Keratinocyte (primary cell): ENCODE measurements around the gene ARFIP1. TPM values are rescaled to one million over a fixed set of nuclear protein-coding genes. Genes with fewer than 3 reads are reported as not detected.

ENCODE experiments used
- DNase-seq: peaks from one replicate; pipeline ENCODE4 v3.0.0-alpha.2; 2011; ENCODE audit warnings: low read depth, missing footprints, low spot score
- FAIRE-seq: peaks from 2 replicates; lab custom pipeline; 2011; peaks lifted over from hg19 to GRCh38; lab: Jason Lieb, UNC
- H2AFZ ChIP-seq: 2 replicates; pipeline ENCODE4 v1.6.0; 2012; ENCODE audit warnings: low read length, control low read depth, inconsistent platforms; ENCODE audit not compliant: control insufficient read depth
- H3K27ac ChIP-seq: 2 replicates; pipeline ENCODE4 v1.5.1; 2011; ENCODE audit warnings: low read length; ENCODE audit not compliant: control insufficient read depth, insufficient read depth
- H3K27me3 ChIP-seq: 3 replicates; pipeline ENCODE4 v1.6.0; 2011; ENCODE audit warnings: low read length; ENCODE audit not compliant: control insufficient read depth, insufficient read depth; ENCODE audit errors: extremely low read depth
- H3K36me3 ChIP-seq, 2 experiments: 2 replicates in 1 of 2; 3 replicates in 1 of 2; pipeline ENCODE4 v1.5.1; 2011; ENCODE audit warnings: low read length in 2 of 2, mild to moderate bottlenecking in 1 of 2; ENCODE audit not compliant: control insufficient read depth in 2 of 2, insufficient read depth in 2 of 2; ENCODE audit errors: extremely low read depth in 1 of 2
- H3K4me1 ChIP-seq: 3 replicates; pipeline ENCODE4 v1.5.1; 2011; ENCODE audit warnings: low read length; ENCODE audit not compliant: control insufficient read depth, insufficient read depth; ENCODE audit errors: extremely low read depth
- H3K4me2 ChIP-seq: 3 replicates; pipeline ENCODE4 v1.6.0; 2011; ENCODE audit warnings: low read depth, low read length; ENCODE audit not compliant: control insufficient read depth, insufficient read depth; ENCODE audit errors: extremely low read depth
- H3K4me3 ChIP-seq, 3 experiments: fragments of 200-600 bp in 1 of 3; sonication (generic) in 1 of 3; 2 replicates in 2 of 3; 3 replicates in 1 of 3; pipeline ENCODE4 v1.5.1; 2011 to 2016; ENCODE audit warnings: low read length in 3 of 3, mild to moderate bottlenecking in 3 of 3, control low read depth in 2 of 3, inconsistent platforms in 1 of 3, low read depth in 1 of 3, mixed read lengths in 1 of 3, mixed run types in 1 of 3, moderate library complexity in 1 of 3; ENCODE audit not compliant: control insufficient read depth in 2 of 3, insufficient read depth in 2 of 3; ENCODE audit errors: extremely low read depth in 1 of 3
- H3K79me2 ChIP-seq: 2 replicates; pipeline ENCODE4 v1.6.0; 2012; ENCODE audit warnings: low read length; ENCODE audit not compliant: control insufficient read depth, insufficient read depth
- H3K9ac ChIP-seq: 3 replicates; pipeline ENCODE4 v1.6.0; 2011; ENCODE audit warnings: low read length; ENCODE audit not compliant: control insufficient read depth, insufficient read depth; ENCODE audit errors: extremely low read depth
- H3K9me1 ChIP-seq: 3 replicates; pipeline ENCODE4 v1.6.0; 2011; ENCODE audit warnings: low read length; ENCODE audit not compliant: control insufficient read depth, insufficient read depth; ENCODE audit errors: extremely low read depth
- H3K9me3 ChIP-seq: 2 replicates; pipeline ENCODE4 v1.5.1; 2012; ENCODE audit warnings: low read depth, low read length; ENCODE audit not compliant: control insufficient read depth
- H4K20me1 ChIP-seq: 3 replicates; pipeline ENCODE4 v1.6.0; 2011; ENCODE audit warnings: low read length; ENCODE audit not compliant: control insufficient read depth, insufficient read depth; ENCODE audit errors: extremely low read depth
- EZH2 ChIP-seq: IDR thresholded peaks from one replicate; pipeline ENCODE4 v1.6.1; 2012; ENCODE audit warnings: inconsistent platforms, mild to moderate bottlenecking, low read length, moderate library complexity
- dilution Hi-C: fragments of 300-500 bp; cut with MboI; formaldehyde crosslinking; loops from one replicate; pipeline ENCODE4 v1.7.0; 2020; ENCODE audit warnings: low sequenced_read_pairs; ENCODE audit not compliant: extremely low pct_ligation_motif_present
- polyA plus RNA-seq, 5 experiments: library from polyadenylated mRNA; depleted of rRNA in 3 of 5; stranded (reverse) in 3 of 5; stranded (forward) in 1 of 5; unstranded in 1 of 5; fragments of >200 nt; gene quantifications; 1 replicate in 1 of 5; 2 replicates in 3 of 5; 3 replicates in 1 of 5; pipeline versions ENCODE4 v1.2.1 to v1.2.3, GENCODE V29; 2011 to 2012; ENCODE audit warnings: missing spikeins in 2 of 5, low read depth in 1 of 5, low replicate concordance in 1 of 5
- TF ChIP-seq, protein P1 (sequence below), 3 experiments: IDR thresholded peaks in 1 of 3; conservative IDR thresholded peaks in 1 of 3; optimal IDR thresholded peaks in 1 of 3; 2 replicates in 2 of 3; 3 replicates in 1 of 3; pipeline versions ENCODE3 to v1.5.1; 2011; ENCODE audit warnings: low read length in 3 of 3, mild to moderate bottlenecking in 3 of 3, moderate library complexity in 2 of 3, control low read depth in 1 of 3, inconsistent platforms in 1 of 3; ENCODE audit not compliant: insufficient read depth in 2 of 3; ENCODE audit errors: extremely low read depth in 1 of 3

Gene ARFIP1
- polyA plus RNA-seq, 1 donor (not counting 4 experiments of a cell fraction or from before 2014, with no cell fraction given): 44.4 TPM

DNA sequence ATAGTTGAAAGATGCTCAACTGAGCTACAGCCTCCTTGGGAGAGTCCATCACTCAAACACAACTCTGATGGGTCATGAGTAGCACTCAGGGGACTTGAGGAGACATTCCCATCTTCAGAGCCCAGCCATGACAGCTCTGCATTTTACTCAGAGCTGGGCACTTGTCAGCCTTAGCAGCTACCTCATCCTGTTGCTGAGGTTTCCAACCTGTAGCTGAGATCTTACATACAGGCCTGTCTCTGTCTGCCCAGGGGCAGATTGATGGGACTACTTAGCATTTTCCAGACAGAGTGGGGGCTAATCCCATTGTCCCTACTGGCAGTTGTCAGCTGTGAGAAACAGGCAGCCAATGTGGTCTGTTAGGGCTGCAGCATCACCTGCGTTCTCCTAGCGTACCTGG, 159.9 kb downstream of the ARFIP1 start:
- H3K27ac ChIP-seq: no peak overlapping the region
- H3K79me2 ChIP-seq: no peaks in the 10 kb centered on the region
- TF ChIP-seq EZH2: no peak
- TF ChIP-seq, protein P1, sequence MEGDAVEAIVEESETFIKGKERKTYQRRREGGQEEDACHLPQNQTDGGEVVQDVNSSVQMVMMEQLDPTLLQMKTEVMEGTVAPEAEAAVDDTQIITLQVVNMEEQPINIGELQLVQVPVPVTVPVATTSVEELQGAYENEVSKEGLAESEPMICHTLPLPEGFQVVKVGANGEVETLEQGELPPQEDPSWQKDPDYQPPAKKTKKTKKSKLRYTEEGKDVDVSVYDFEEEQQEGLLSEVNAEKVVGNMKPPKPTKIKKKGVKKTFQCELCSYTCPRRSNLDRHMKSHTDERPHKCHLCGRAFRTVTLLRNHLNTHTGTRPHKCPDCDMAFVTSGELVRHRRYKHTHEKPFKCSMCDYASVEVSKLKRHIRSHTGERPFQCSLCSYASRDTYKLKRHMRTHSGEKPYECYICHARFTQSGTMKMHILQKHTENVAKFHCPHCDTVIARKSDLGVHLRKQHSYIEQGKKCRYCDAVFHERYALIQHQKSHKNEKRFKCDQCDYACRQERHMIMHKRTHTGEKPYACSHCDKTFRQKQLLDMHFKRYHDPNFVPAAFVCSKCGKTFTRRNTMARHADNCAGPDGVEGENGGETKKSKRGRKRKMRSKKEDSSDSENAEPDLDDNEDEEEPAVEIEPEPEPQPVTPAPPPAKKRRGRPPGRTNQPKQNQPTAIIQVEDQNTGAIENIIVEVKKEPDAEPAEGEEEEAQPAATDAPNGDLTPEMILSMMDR (optimal IDR thresholded peaks at IDR 0.05 in 1 of 3, IDR thresholded peaks at IDR 0.05 in 1 of 3, conservative IDR thresholded peaks at IDR 0.05 in 1 of 3; ENCODE audit: extremely low read depth in 1 of 3, insufficient read depth in 2 of 3, low read length in 3 of 3): no peak
- H3K4me3 ChIP-seq: no peak overlapping the region
- no peak overlapping the region for H3K4me2 ChIP-seq
- no peaks in the 10 kb centered on the region for H3K4me1 ChIP-seq
- H3K27me3 ChIP-seq: peaks cover 2% of the 10 kb centered on the region
- no peak for FAIRE-seq
- no peak for DNase-seq
- H3K9me1 ChIP-seq: no peaks in the 10 kb centered on the region
- peaks cover under 1 to 4% of the 10 kb centered on the region in 2 experiments for H3K36me3 ChIP-seq
- dilution Hi-C loops: no loop called here
- no peaks in the 10 kb centered on the region for H4K20me1 ChIP-seq
- H3K9me3 ChIP-seq: no peaks in the 10 kb centered on the region
- no peak overlapping the region for H3K9ac ChIP-seq
- H2AFZ ChIP-seq: no peak overlapping the region

GRCh38 chr4:152940461-152940860, 160.7 kb downstream of the ARFIP1 start:
- no peak for FAIRE-seq
- no peak for TF ChIP-seq EZH2
- TF ChIP-seq, protein P1 (optimal IDR thresholded peaks at IDR 0.05 in 1 of 3, IDR thresholded peaks at IDR 0.05 in 1 of 3, conservative IDR thresholded peaks at IDR 0.05 in 1 of 3; ENCODE audit: extremely low read depth in 1 of 3, insufficient read depth in 2 of 3, low read length in 3 of 3): no peak
- Histone ChIP-seq H3K36me3 (peaks cover 2 to 4% of the 10 kb centered on the region in 2 experiments), H3K4me1 (no peaks in the 10 kb centered on the region), H3K4me2 (no peak overlapping the region), H3K9me3 (no peaks in the 10 kb centered on the region), H4K20me1 (no peaks in the 10 kb centered on the region), H2AFZ (no peak overlapping the region), H3K9ac (no peak overlapping the region), H3K9me1 (no peaks in the 10 kb centered on the region), H3K79me2 (no peaks in the 10 kb centered on the region), H3K27me3 (peaks cover 2% of the 10 kb centered on the region), H3K4me3 (no peak overlapping the region), H3K27ac (no peak overlapping the region)
- DNase-seq: no peak
- dilution Hi-C loops: no loop called here
